GM12891 (cell line): ENCODE data around the gene TERB1.

Experiments used
- POLR2A ChIP-seq: IDR thresholded peaks from 2 replicates; pipeline ENCODE4 v1.6.1; 2011; ENCODE audit warnings: low read depth, low read length, control low read depth
- POLR2AphosphoS5 ChIP-seq: IDR thresholded peaks from 2 replicates; pipeline ENCODE4 v1.6.1; 2011; ENCODE audit warnings: low read depth, low read length, control low read depth
- POU2F2 ChIP-seq: IDR thresholded peaks from 2 replicates; pipeline ENCODE4 v1.6.1; 2011; ENCODE audit warnings: low read depth, mild to moderate bottlenecking, control low read depth, low read length, moderate library complexity
- SPI1 ChIP-seq: IDR thresholded peaks from 2 replicates; pipeline ENCODE4 v1.6.1; 2011; ENCODE audit warnings: low read depth, low read length, control low read depth
- TAF1 ChIP-seq: IDR thresholded peaks from 2 replicates; pipeline ENCODE4 v1.6.1; 2011; ENCODE audit warnings: low read depth, low read length, control low read depth

- TF ChIP-seq POLR2A (no peak), POLR2AphosphoS5 (no peak), TAF1 (no peak), SPI1 (no peak), POU2F2 (no peak)
These were observed 31.4 kb upstream of the TERB1 start for GRCh38 chr16:66832661-66833305.
